ENCODE results near the gene RAP1GAP.
"Not testable (repeated sequence)": the region's sequence is repeated elsewhere in the genome, so short reads cannot be mapped to it uniquely, and the experiment has no call there.

RAP1GAP gene

GRCh38 chr1:21644348-21644747 lies 24.8 kb downstream of the RAP1GAP start:
- no peak for DNase-seq (ENCODE audit: low spot score)

- DNase-seq (ENCODE audit: low spot score) = no peak
Observed at GRCh38 chr1:21643624-21644023, 25.5 kb downstream of the RAP1GAP start.

DNA sequence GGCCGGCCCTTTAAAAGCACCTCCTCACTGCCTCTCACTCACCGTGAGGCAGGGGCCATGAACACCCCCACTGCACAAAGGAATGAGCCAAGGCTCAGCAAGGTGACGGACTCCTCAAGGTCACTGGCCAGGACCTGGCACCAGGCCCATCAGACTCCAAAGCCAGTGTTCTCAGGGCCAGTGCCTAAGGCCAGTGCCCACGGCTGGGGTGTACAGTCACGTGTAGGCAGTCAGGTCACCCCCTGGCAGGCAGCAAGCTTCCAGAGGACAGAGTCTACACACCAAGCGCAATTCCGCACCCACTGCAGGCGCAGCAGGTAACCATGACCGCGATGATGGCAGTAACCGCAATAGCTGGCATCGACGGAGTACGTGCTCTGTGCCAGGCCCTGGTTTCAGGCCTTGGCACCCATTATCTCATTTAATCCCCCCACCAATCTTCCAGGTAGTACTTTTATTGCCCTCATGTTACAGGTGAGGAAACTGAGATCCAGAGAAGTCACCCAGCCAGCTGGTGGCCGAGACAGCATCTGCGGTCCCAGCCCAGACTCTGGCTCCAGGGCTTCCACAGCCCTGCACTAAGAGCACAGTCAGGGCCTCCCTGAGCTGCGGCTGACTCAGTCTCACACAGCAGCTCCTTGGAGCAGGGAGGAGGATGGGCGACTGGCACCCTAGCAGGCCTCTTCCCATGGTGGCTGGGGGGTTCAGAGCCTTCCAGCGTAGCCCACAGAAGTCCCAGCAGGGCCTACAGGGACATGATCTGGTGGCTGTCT lies 27.0 kb downstream of the RAP1GAP start:
- DNase-seq (ENCODE audit: low spot score) = no peak

DNA sequence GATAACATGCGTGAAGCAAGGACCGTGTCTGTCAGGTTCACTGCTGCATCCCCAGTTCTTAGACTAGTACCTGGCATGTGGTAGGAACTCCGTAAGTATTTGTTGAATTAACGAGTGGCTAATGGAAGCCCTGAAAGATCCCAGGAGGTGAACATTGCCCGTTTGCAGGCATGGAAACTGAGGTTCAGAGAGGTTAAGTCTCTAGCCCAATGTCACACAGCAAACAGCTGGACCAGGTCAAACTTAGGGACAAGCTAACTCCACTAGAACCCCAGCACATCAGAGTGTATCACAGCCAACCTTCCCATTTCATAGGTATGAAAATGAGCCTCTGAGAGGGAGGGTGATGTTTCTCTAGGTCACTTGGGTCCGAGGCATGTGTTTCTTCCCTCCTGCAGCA lies 27.6 kb downstream of the RAP1GAP start:
- DNase-seq (ENCODE audit: low spot score) = no peak

DNA sequence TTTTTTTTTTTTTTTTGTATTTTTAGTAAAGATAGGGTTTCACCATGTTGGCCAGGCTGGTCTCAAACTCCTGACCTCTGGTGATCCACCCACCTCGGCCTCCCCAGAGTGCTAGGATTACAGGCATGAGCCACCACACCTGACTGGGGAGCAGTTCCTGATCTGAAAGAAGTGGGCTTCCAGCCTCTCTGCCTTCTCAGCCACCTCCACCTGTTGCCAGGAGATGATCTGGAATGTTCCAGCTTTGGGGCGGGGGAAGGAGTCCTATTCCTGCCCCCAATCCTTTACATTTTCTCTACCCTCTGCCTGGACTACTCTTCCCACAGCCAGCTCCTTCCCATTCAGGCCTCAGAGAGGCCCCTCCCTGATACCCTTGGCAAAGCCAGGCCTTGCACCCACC lies 28.1 kb downstream of the RAP1GAP start:
- DNase-seq (ENCODE audit: low spot score) = no peak

GRCh38 chr1:21640653-21641052 lies 28.5 kb downstream of the RAP1GAP start:
- DNase-seq (ENCODE audit: low spot score) = no peak

DNA sequence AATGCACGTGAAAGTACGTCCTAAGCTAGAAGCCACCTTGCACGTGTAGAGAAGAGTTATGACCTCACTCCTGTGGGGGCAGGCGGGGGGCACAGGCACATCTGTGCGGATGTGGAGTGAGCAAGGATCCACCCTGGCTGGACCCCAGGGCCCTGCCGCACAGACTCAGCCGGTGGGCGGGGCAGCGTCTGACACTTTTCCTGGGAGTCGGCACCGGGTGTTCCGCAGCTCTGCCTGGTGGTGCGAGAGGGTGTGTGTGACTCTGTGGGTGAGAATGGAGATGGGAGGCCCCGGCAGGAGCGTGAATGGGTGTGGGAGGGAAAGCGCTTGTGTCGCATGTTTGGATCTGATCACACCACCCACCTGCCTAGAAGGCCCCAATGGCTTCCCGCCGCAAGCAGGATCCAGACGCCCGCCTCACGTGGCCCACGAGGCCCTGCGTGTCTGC lies 29.5 kb downstream of the RAP1GAP start:
- no peak for DNase-seq (ENCODE audit: low spot score)

DNA sequence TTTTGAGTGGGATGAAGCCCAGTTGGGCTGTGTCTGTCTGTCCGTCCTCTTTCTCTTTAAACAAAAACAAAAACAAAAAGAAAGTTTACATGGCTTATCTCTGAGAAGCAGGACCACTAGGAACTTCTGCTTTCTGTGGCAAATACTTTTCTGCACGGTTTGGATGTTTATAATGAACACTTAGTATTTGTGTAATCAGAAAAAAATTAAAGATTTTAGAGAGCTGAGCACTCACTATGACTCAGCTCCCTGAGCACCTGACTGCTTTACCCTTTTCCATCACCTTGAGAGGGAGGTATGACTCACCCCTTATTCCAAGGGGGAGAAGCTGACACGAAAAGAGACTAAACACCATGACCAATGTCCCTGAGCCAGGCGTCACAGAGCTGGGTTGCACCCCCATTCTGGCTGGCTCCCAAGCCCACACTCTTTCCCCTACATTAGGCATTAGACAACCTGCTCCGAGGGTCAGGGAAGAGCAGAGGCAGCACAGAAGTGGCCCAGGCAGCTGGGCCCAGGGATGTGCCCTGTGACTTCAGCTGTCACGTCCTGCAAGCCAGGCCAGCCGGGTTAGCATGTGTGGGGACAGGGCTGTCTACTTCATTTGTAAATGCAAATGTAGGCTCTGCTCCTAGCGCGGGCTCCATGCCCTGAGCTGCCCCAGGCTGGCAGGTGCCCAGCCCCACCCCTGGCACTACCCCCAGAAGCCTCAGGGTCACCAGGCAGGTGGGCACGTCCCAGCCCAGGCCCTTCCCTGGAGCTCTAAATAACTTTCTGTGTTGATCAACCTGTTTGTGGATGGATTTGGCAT lies 30.4 kb downstream of the RAP1GAP start:
- DNase-seq (ENCODE audit: low spot score) = peak; percentile 46

DNA sequence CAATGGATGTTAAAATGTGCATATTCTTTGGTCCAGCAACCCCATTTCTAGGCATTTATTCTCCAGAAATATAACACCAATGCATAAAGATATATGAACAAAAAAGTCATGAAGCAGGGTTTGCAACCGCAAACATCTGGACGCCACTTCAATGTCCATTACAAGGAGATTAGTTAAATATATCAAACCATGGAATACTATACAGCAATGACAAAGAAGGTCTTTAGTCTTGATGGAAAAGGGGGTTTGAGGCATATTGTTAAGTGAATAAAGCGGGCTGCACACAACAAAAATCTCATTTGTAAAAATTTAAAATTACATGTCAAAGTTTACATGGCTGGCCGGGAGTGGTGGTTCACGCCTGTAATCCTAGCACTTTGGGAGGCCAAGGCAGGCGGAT lies 31.6 kb downstream of the RAP1GAP start:
- no peak for DNase-seq (ENCODE audit: low spot score)

DNA sequence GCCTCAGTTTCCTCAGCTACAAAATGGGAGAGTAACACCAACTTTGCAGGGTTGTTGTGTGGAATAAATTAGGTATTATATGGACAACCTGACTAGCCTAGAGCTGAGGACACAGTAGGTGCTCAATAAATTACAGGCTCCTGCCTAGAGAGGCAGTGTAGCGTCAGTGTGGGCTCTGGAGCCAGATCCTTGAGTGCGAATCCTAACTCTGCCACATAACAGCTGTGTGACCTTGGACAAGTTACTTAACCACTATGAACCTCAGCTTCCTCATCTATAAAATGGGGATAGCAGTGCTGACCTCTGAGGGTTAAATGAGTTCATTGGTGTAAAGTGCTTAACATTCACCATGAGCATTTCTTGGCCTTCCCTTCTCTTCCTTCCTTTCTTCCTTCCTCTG lies 33.1 kb downstream of the RAP1GAP start:
- DNase-seq (ENCODE audit: low spot score) = no peak

- DNase-seq (ENCODE audit: low spot score) = no peak
Observed at GRCh38 chr1:21634806-21635535, 34.2 kb downstream of the RAP1GAP start.

- no peak for DNase-seq (ENCODE audit: low spot score)
Observed at GRCh38 chr1:21633992-21634805, 35.0 kb downstream of the RAP1GAP start.

DNA sequence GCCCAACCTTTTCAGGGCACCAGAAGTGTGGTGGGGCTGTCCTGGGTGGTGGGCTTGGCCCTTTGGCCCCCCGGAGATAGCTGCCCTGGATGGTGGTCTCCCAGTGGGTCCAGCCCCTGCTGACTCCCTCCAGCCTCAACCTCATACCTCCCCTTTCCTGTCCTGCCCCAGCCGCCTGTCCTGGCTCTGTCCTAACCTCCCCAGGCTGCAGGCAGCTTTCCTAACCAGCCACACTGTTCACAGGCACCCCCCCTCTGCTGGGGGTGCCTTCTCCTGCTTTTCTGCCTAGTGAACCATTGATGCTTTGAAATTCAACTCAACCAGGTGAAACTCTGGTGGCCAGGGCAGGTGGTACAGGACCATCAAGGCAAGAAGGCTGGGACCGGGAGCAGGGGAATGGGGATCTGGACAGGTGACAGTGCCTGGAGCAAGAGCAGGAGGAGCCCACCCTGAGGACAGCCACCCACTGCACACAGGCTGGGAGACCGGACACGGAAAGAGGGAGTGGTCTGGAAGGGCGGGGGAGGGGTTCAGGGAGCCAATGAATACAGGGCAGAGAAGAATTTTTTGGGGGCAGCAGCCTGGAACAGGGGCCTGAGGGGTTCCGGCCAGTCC lies 35.9 kb downstream of the RAP1GAP start:
- DNase-seq (ENCODE audit: low spot score) = no peak

GRCh38 chr1:21631944-21632887 lies 36.9 kb downstream of the RAP1GAP start:
- no peak for DNase-seq (ENCODE audit: low spot score)

DNA sequence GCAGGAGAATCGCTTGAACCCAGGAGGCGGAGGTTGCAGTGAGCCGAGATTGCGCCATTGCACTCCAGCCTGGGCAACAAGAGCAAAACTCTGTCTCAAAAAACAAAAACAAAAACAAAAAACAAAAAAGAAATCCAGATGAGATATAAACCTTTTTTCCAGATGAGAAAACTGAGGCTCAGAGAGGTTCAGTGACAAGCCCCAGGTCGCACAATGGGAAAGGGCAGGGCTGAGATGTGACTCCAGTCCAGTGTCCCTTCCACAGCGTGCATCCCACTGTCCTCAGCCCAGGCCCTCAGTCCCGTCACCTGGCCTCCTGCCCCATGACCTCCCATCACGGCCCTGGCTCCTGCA lies 37.6 kb downstream of the RAP1GAP start:
- DNase-seq (ENCODE audit: low spot score) = not testable (repeated sequence)

DNA sequence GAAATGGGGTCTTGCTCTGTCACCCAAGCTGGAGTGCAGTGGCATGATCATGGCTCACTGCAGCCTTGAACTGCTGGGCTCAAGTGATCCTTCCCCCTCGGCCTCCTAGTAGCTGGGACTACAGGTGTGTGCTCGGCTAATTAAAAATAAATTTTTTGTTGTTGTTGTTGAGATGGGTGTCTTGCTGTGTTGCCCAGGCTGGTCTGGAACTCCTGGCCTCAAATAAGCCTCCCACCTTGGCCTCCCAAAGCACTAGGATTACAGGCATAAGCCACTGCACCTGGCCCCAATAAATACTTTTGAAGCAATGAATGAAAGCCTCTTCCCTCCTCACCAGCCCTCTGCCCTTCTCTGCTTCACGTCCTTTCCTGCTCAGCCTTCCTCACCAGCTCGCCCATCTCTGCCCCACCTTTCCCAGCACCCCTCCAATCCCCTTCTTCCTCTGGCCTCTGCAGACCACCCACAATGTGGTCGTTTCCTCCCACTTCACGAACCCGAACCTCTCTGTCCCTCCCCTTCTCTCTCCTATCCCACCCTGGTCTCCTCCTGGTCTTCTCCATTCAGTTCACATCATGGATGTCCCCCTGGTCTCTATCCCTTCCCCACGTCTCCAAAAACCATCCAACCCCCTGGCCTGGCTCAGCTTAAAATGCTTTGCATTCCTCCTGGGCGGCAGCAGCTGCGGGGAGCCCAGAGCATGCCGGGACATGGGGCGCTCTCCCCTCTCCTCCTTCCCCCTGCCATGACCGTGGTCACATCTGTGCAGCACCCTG lies 38.4 kb downstream of the RAP1GAP start:
- no peak for DNase-seq (ENCODE audit: low spot score)

- DNase-seq (ENCODE audit: low spot score) = no peak
Observed at GRCh38 chr1:21629971-21630370, 39.2 kb downstream of the RAP1GAP start.

DNA sequence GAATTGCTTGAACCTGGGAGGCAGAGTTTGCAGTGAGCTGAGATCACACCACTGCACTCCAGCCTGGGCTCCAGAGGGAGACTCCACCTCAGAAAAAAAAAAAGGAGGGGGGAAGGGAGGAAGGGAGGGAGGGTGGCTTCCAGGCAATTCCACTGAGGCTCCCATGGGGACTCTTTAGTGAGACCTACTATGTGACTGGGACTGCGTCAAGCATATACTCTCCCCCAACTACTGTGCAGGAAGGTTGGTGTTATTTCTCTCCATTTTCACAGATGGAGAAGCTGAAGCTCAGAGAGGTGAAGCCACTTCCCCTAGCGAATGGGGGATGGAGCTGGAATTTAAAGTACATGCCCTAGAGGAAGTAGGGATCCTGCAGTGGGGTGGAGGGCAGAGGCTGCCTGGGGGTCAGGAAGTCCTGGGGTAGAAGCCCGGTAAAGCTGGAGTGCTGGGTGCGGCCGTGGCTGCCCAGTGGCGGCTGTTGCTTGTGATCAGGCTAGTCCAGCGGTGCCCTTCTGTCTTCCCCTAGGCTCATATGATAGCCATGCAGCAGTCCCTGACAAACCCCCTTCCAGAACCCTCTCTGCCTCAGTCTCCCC lies 40.3 kb downstream of the RAP1GAP start:
- no peak for DNase-seq (ENCODE audit: low spot score)

- no peak for DNase-seq (ENCODE audit: low spot score)
Observed at GRCh38 chr1:21626921-21627339, 42.2 kb downstream of the RAP1GAP start.

Measured in RKO (cell line).